GM18520 (cell line): ENCODE results near the gene MIS12.

Source experiments
- ATAC-seq: cut with Tn5 transposase; IDR thresholded peaks from one replicate; pipeline ENCODE4 v1.9.1; 2021; ENCODE audit not compliant: unreplicated experiment

The MIS12 gene

DNA sequence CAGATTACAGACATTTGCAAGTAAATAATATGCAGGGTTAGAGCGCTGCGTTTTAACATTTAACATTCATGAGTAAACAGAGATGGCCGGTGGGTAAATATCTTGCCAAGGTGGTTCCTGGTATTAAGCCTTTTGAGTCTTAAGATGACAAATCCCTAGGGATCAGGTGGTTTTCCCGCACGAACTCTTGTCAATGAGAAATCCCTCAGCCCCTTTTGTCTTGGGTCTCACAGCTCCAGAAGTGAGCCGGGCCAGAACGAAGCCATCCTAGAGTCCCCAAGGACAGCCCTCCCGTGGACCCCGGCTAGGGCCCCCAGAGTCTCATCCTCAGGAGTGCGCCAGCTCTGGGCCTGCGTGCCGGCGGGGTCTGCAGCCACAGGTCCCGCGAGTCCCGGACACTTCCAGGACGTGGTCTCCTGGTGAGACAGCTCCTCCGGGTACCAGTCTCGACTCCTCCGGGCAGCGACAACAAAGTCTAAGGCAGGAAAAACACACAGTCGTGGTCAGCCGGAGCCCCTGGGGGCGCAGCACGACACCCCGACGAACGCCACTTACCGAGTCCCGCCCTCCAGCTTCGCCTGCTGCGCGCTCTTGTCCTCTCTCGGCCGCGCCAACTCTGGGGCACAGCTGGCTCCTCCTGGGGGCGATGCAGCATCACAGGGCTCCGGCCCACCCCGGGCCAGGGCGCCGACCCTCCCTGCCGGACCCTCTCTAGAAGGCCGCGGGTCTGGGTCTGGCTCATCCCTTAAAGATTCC is 13.3 kb downstream of the MIS12 start:
- ATAC-seq = no peak

- no peak for ATAC-seq
Measured at GRCh38 chr17:5500247-5500588, 13.9 kb downstream of the MIS12 start.

DNA sequence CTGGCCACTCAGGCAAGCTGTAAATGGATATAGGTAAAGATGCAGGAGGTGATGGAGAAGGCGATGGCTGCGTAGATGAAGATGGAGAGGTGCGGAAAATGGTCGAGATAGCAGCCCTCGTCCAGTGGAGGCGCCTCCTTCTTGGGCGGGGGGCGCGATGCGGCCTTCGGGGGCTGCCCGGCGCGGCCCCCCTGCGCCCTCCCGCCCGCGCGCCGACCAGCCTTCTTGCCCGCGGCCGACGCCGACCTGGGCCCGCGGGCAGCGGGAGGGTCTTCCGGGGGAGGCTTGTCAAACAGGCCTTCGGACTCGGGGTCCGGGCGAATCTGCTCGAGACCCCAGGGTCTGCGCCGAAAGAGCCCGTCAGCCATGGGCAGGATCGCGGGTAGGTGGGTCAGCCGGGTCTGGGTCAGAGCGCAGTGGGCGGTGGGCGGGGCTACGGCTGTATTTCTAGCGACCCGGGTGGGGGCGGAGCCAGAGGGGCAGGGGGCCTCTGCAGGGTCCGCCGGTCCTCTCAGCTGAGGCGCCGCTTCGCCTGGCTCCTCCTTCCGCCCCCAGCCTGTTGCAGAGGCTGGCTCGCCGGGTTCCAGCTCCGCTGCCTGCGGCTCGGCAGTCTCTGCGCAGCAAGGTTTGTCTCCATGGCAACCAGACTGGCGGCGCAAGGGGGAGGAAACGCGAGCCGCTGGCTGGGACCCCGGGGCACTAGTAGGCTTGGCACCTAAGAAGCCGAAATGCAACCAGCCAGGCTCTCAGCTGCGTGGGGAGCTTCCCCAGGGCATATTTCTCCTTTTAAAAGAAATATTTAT is 14.4 kb downstream of the MIS12 start:
- ATAC-seq = no peak

DNA sequence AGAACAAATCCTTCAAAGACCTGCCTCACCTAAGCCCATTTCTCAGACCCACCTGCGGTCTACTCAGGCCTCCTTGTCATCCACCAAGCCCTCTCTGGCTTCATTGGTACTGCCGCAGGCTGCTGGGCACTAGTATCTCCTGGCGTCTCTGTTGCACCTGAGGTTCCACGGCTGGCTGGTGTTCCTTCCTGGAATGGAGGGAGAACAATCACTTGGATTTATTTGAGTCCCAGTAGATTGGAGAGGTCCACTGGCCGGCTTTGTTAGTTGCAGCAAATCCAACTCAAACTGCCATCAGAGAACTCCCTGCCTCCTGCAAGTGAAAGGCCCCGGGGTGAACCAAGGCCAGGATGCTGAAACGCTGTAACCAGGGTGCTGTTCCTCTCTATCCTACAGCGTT is 15.3 kb downstream of the MIS12 start:
- ATAC-seq = no peak

- ATAC-seq = no peak
Measured at GRCh38 chr17:5502552-5502951, 16.2 kb downstream of the MIS12 start.

DNA sequence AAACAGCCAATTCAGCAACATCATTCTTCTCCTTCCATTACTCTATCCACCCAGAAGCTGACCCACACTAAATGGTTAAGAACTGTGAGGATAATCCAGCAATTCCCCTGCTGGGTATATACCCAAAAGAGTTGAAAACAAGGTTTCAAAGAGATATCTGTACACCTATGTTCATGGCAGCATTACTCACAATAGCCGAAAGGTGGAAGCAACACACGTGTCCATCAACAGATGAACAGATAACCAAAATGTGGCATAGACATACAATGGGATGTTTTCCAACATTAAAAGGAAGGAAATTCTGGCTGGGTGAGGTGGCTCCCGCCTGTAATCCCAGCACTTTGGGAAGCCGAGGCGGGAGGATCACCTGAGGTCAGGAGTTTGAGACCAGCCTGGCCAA is 19.9 kb downstream of the MIS12 start:
- no peak for ATAC-seq

DNA sequence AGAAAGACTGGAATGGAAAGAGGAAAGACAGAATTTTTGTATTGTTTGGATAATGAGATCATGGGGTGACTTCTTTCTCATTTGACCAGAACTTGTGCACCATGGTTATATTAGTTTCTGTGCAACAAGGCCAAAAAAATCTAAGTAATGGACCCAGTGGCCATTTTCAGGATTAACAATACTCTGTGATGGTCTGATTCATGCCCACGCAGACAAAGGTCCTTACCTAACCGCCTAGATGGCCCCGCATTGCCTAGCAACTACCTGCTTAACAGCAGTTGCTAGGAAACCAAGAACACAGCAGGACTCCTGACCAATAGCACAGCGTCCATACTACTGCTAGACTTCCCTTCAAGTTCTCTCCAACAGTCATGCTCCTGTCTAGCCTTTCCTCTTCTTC is 22.4 kb downstream of the MIS12 start:
- no peak for ATAC-seq

DNA sequence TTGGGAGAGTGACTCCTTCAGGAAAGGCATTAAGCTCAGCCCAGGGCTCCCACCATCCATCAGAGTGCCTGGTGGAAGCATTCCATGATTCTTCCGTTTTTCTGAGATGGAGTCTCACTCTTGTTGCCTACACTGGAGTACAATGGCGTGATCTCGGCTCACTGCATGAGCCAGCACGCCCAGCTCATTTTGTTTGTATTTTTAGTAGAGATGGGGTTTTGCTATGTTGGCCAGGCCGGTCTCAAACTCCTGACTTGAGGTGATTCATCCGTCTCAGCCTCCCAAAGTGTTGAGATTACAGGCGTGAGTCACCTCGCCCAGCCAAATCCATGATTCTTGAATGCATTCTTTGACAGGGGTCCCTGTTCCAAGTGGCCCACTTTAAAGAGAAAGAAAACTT is 23.1 kb downstream of the MIS12 start:
- ATAC-seq = no peak

GRCh38 chr17:5510771-5511170 is 24.4 kb downstream of the MIS12 start:
- no peak for ATAC-seq

- no peak for ATAC-seq
Measured at GRCh38 chr17:5511401-5512225, 25.2 kb downstream of the MIS12 start.

DNA sequence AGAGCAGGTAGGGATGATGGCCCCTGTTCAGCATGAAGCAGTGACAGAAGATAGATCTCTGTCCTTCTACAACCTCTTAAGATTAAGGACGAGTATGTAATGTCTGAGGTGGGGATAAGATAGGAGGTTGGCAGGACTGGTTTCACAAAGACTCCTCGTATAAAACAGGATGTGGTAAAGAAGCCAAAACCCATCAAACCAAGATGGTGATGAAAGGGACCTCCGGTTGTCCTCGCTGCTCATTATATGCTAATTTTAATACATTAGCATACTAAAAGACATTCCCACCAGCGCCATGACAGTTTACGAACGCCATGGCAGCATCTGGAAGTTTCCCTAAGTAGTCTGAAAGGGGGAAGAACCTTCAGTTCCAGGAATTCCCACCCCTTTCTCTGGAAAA is 27.3 kb downstream of the MIS12 start:
- no peak for ATAC-seq

DNA sequence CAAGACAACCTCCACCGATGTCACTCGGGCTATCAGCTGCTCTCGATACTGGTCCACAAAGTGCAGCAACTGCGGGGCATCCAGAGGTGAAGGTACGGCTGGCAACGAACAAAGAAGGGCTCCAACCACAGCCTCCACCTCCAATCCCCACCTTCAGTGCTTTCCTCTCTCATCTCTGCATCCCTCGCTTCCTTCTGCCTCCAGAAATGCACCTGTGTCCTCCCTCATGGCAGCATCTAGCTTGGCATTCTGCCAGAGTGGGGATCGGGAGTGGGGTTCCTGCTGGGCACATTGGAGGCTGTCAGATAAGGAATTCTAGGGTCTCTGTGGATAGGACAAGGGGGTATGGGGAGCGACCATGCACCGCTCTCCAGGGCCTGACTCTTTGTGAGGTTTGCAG is 28.6 kb downstream of the MIS12 start:
- ATAC-seq = no peak

- ATAC-seq = no peak
Measured at GRCh38 chr17:5516060-5516792, 29.9 kb downstream of the MIS12 start.

DNA sequence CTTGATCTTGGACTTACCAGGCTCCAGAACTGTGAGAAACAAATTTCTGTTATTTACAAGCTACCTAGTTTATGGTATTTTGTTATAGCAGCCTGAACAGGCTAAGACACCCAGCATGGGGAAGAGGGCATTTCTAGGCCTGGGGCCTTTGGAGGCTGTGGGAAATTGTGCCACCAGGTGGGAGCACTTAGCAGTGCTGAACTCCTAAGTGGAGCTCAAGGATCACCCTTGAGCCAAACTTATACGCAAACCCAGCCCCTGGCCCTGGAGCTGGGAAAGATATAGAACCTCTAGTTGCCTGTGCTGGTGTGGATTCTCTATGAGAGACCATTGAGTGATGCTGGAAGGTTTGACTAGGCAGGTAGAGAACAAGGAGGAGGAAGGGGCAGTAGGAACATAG is 36.1 kb downstream of the MIS12 start:
- no peak for ATAC-seq

- no peak for ATAC-seq
Measured at GRCh38 chr17:5523249-5523648, 36.9 kb downstream of the MIS12 start.

- no peak for ATAC-seq
Measured at GRCh38 chr17:5526821-5527598, 40.6 kb downstream of the MIS12 start.

- ATAC-seq = no peak
Measured at GRCh38 chr17:5527601-5528250, 41.4 kb downstream of the MIS12 start.

GRCh38 chr17:5530265-5531084 is 44.1 kb downstream of the MIS12 start:
- ATAC-seq = no peak

DNA sequence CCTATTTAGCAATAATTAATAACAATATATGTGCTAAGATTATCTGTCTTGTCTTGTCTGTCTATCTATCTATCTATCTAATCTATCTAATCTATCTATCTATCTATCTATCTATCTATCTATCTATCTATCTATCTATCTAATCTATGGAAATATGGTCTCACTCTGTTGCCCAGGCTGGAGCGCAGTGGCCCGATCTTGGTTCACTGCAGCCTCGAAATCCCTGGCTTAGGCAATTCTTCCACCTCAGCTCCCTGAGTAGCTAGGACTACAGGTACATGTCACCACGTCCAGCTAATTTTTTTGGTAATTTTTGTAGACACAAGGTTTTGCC is 44.7 kb downstream of the MIS12 start:
- no peak for ATAC-seq
